Gastroesophageal sphincter (tissue), 4 donors: ENCODE results near the gene EPS8L1. TPM values are rescaled to one million over a fixed set of nuclear protein-coding genes. Genes with fewer than 3 reads are reported as not detected.
"Not testable (repeated sequence)": the region's sequence is repeated elsewhere in the genome, so short reads cannot be mapped to it uniquely, and the experiment has no call there.

ENCODE experiments used
- ATAC-seq: fragments of 150-250 bp; one replicate; pipeline ENCODE4 v1.9.1; 2016; ENCODE audit warnings: mild to moderate bottlenecking, moderate library complexity
- H3K27ac ChIP-seq, 4 donors: fragments of 200-600 bp; sonication (generic) in 3 of 4; 1 replicate in 3 of 4; 2 replicates in 1 of 4; pipeline ENCODE4 v1.5.1; 2016 to 2019
- H3K27me3 ChIP-seq: fragments of 200-600 bp; sonication (generic); one replicate; pipeline ENCODE4 v1.5.1; 2019
- H3K36me3 ChIP-seq, 2 donors: fragments of 200-600 bp; sonication (generic); one replicate each; pipeline ENCODE4 v1.5.1; 2019; ENCODE audit warnings: control low read depth in 1 of 2
- H3K4me1 ChIP-seq, 3 donors: fragments of 200-600 bp; sonication (generic); 1 replicate in 2 of 3; 2 replicates in 1 of 3; pipeline ENCODE4 v1.5.1; 2016 to 2019; ENCODE audit warnings: control low read depth in 2 of 3
- H3K4me3 ChIP-seq, 2 donors: fragments of 200-600 bp; sonication (generic); one replicate each; pipeline ENCODE4 v1.5.1; 2019; ENCODE audit warnings: mild to moderate bottlenecking in 1 of 2, moderate library complexity in 1 of 2
- H3K9me3 ChIP-seq, 3 donors: fragments of 200-600 bp; sonication (generic); one replicate each; pipeline ENCODE4 v1.5.1; 2017 to 2019; ENCODE audit warnings: control low read depth in 2 of 3
- CTCF ChIP-seq, 4 experiments: fragments of 200-600 bp in 2 of 4; fragments of 450-650 bp in 2 of 4; sonication (generic) in 1 of 4; IDR thresholded peaks; one replicate each; pipeline ENCODE4 v1.5.1; 2017 to 2019; ENCODE audit warnings: antibody characterized with exemption in 4 of 4, mild to moderate bottlenecking in 2 of 4, moderate library complexity in 2 of 4
- EP300 ChIP-seq: sonication (generic); formaldehyde crosslinking; IDR thresholded peaks from one replicate; pipeline ENCODE4 v1.6.1; 2017; ENCODE audit warnings: antibody characterized with exemption, mild to moderate bottlenecking
- POLR2A ChIP-seq, 2 donors: fragments of 450-650 bp; IDR thresholded peaks; one replicate each; pipeline ENCODE4 v1.6.1; 2017; ENCODE audit warnings: antibody characterized with exemption in 2 of 2, mild to moderate bottlenecking in 2 of 2, moderate library complexity in 1 of 2
- POLR2AphosphoS5 ChIP-seq: sonication (generic); formaldehyde crosslinking; IDR thresholded peaks from one replicate; pipeline ENCODE4 v1.6.1; 2017; ENCODE audit warnings: antibody characterized with exemption
- WGBS, 2 donors: methylation state at CpG; one replicate each; pipeline ENCODE4 v1.1.5; 2018; ENCODE audit warnings: low coverage in 1 of 2; 5-methylcytosine and 5-hydroxymethylcytosine counted together
- total RNA-seq, 4 donors: library from RNA; depleted of rRNA; stranded (reverse); fragments of >200 nt; gene quantifications; one replicate each; pipeline ENCODE4 v1.1.0, GENCODE V29; 2016

The EPS8L1 gene
- total RNA-seq, 4 donors from 2014 or later: 2.2 to 10.5 (median 2.5) TPM

- 91% methylated on average over 7 of the region's 25 CpGs for WGBS, 2 donors
Measured at GRCh38 chr19:55050749-55051532, 24.7 kb upstream of the EPS8L1 start.

GRCh38 chr19:55053735-55054134, 21.9 kb upstream of the EPS8L1 start:
- ATAC-seq: no peak
- no peaks in the 10 kb centered on the region for H3K4me1 ChIP-seq
- WGBS, 2 donors: 75 to 93% methylated on average over 3 of the region's 7 CpGs
- no peaks in the 10 kb centered on the region for H3K9me3 ChIP-seq
- H3K4me3 ChIP-seq: no peak overlapping the region
- no peaks in the 10 kb centered on the region for H3K27me3 ChIP-seq
- TF ChIP-seq EP300 (no peak), POLR2AphosphoS5 (no peak)
- H3K27ac ChIP-seq: no peak overlapping the region
- H3K36me3 ChIP-seq: peaks cover 0 to 100% of the 10 kb centered on the region in 2 donors

More at GRCh38 chr19:55050749-55051532, 24.7 kb upstream of the EPS8L1 start:
- Histone ChIP-seq H3K4me1 (no peaks in the 10 kb centered on the region), H3K36me3 (peaks cover 0 to 100% of the 10 kb centered on the region in 2 donors), H3K27me3 (no peaks in the 10 kb centered on the region), H3K27ac (no peak overlapping the region), H3K4me3 (no peak overlapping the region), H3K9me3 (no peaks in the 10 kb centered on the region)
- TF ChIP-seq POLR2AphosphoS5 (no peak), EP300 (no peak), POLR2A (IDR thresholded peaks at IDR 0.05) (no peak), CTCF (IDR thresholded peaks at IDR 0.05) (no peak)
- ATAC-seq: no peak

- Histone ChIP-seq H3K27me3 (no peaks in the 10 kb centered on the region), H3K36me3 (peaks cover 0 to 76% of the 10 kb centered on the region in 2 donors), H3K9me3 (no peaks in the 10 kb centered on the region), H3K27ac (no peak overlapping the region), H3K4me1 (peaks cover 0 to 14% (median 3%) of the 10 kb centered on the region in 3 donors), H3K4me3 (no peak overlapping the region)
- 96% methylated on average over 9 of the region's 9 CpGs for WGBS, 2 donors
- TF ChIP-seq EP300 (no peak), POLR2AphosphoS5 (no peak), POLR2A (IDR thresholded peaks at IDR 0.05) (no peak), CTCF (IDR thresholded peaks at IDR 0.05) (no peak)
- no peak for ATAC-seq
Measured at GRCh38 chr19:55056827-55057226, 18.8 kb upstream of the EPS8L1 start.

- 92 to 96% methylated on average over 7 to 10 of the region's 23 CpGs for WGBS, 2 donors
Measured at GRCh38 chr19:55058781-55059610, 16.7 kb upstream of the EPS8L1 start.

GRCh38 chr19:55060287-55060686, 15.4 kb upstream of the EPS8L1 start:
- not testable (repeated sequence) for H3K4me3 ChIP-seq, ATAC-seq, H3K27ac ChIP-seq, H3K9me3 ChIP-seq, H3K27me3 ChIP-seq
- WGBS, 2 donors: 70 to 71% methylated on average over 2 to 8 of the region's 9 CpGs
- H3K36me3 ChIP-seq: peaks cover 0 to 42% of the 10 kb centered on the region in 2 donors
- H3K4me1 ChIP-seq: peaks cover 0 to 21% (median 8%) of the 10 kb centered on the region in 3 donors

More at GRCh38 chr19:55058781-55059610, 16.7 kb upstream of the EPS8L1 start:
- no peak overlapping the region for H3K4me3 ChIP-seq
- ATAC-seq: no peak
- H3K4me1 ChIP-seq: peaks cover 0 to 21% (median 8%) of the 10 kb centered on the region in 3 donors
- no peaks in the 10 kb centered on the region for H3K9me3 ChIP-seq
- no peaks in the 10 kb centered on the region for H3K27me3 ChIP-seq
- H3K36me3 ChIP-seq: peaks cover 0 to 55% of the 10 kb centered on the region in 2 donors
- TF ChIP-seq POLR2A (IDR thresholded peaks at IDR 0.05): no peak
- no peak for TF ChIP-seq POLR2AphosphoS5
- no peak overlapping the region for H3K27ac ChIP-seq

GRCh38 chr19:55062735-55063491, 12.8 kb upstream of the EPS8L1 start, which contains the start of gene RDH13:
Gene RDH13 (minus strand): TSS chr19:55063148. CDS start chr19:55063032, 116 bp downstream.
- Histone ChIP-seq H3K9me3 (no peaks in the 10 kb centered on the region), H3K36me3 (peaks cover 0 to 15% of the 10 kb centered on the region in 2 donors), H3K4me1 (peaks cover 0 to 21% (median 8%) of the 10 kb centered on the region in 3 donors), H3K27ac (peak within 1 kb of the TSS; percentile 39 to 78 (median 72)), H3K27me3 (peaks cover 19% of the 10 kb centered on the region), H3K4me3 (peak within 1 kb of the TSS; percentile 65 to 90)
- peak; percentile 100 for ATAC-seq
- WGBS, 2 donors: 4 to 6% methylated on average over 4 to 11 of the region's 70 CpGs
- TF ChIP-seq CTCF (IDR thresholded peaks at IDR 0.05): no peak
- peak; percentile 44 for TF ChIP-seq POLR2AphosphoS5
- TF ChIP-seq POLR2A (IDR thresholded peaks at IDR 0.05): peak; percentile 55
- TF ChIP-seq EP300: no peak
